Stimulated activated CD4-positive, alpha-beta T cell treated with anti-CD3 and anti-CD28 coated beads, Interleukin-4, amount 100 ng/mL, for 1 hour (primary cell): ENCODE data around the gene MYO1A.
"Not testable (repeated sequence)": the region's sequence is repeated elsewhere in the genome, so short reads cannot be mapped to it uniquely, and the experiment has no call there.

Experiments used
- DNase-seq: peaks from one replicate; pipeline ENCODE4 v3.0.0-alpha.2; 2020

Gene MYO1A

GRCh38 chr12:57087010-57087690, 37.2 kb upstream of the MYO1A start:
- peak; percentile 95 for DNase-seq

GRCh38 chr12:57086493-57087009, 36.6 kb upstream of the MYO1A start:
- DNase-seq, result peak; percentile 70

- no peak for DNase-seq
Observed at GRCh38 chr12:57085999-57086492, 36.1 kb upstream of the MYO1A start.

- no peak for DNase-seq
Observed at GRCh38 chr12:57080855-57081254, 30.9 kb upstream of the MYO1A start.

GRCh38 chr12:57079821-57080220, 29.9 kb upstream of the MYO1A start:
- DNase-seq, result no peak

GRCh38 chr12:57078519-57079404, 28.8 kb upstream of the MYO1A start, which contains the start of gene NEMP1:
Gene NEMP1, minus strand, starts transcription at chr12:57078791. Its CDS starts 46 bp downstream, at chr12:57078745.
- DNase-seq, result peak; percentile 87

GRCh38 chr12:57073566-57074450, 23.9 kb upstream of the MYO1A start:
- not testable (repeated sequence) for DNase-seq

- DNase-seq, result no peak
Observed at GRCh38 chr12:57072661-57073060, 22.7 kb upstream of the MYO1A start.

- DNase-seq, result peak; percentile 26
Observed at GRCh38 chr12:57069523-57069922, 19.6 kb upstream of the MYO1A start.

GRCh38 chr12:57066245-57066644, 16.3 kb upstream of the MYO1A start:
- DNase-seq, result no peak

- DNase-seq, result peak; percentile 25
Observed at GRCh38 chr12:57063991-57064685, 14.2 kb upstream of the MYO1A start.

GRCh38 chr12:57058454-57058853, 8.5 kb upstream of the MYO1A start:
- no peak for DNase-seq

GRCh38 chr12:57057067-57057751, 7.3 kb upstream of the MYO1A start:
- DNase-seq, result no peak

GRCh38 chr12:57055824-57056223, 5.9 kb upstream of the MYO1A start:
- no peak for DNase-seq

- not testable (repeated sequence) for DNase-seq
Observed at GRCh38 chr12:57053901-57054300, 4.0 kb upstream of the MYO1A start.

GRCh38 chr12:57053146-57053545, 3.2 kb upstream of the MYO1A start:
- DNase-seq, result not testable (repeated sequence)

- no peak for DNase-seq
Observed at GRCh38 chr12:57051011-57051410, 1.1 kb upstream of the MYO1A start.

GRCh38 chr12:57049119-57049446, 846 bp downstream of the MYO1A start:
- no peak for DNase-seq

- DNase-seq, result no peak
Observed at GRCh38 chr12:57048423-57049118, 1.4 kb downstream of the MYO1A start.

- no peak for DNase-seq
Observed at GRCh38 chr12:57047981-57048380, 1.9 kb downstream of the MYO1A start.
